ENCODE measurements around the gene SLC43A3.
"Not testable (repeated sequence)": the region's sequence is repeated elsewhere in the genome, so short reads cannot be mapped to it uniquely, and the experiment has no call there.

Gene SLC43A3

GRCh38 chr11:57459164-57460021 is 32.5 kb upstream of the SLC43A3 start:
- DNase-seq (ENCODE audit: low spot score), result no peak

GRCh38 chr11:57458410-57459163 is 31.7 kb upstream of the SLC43A3 start:
- peak; percentile 74 for DNase-seq (ENCODE audit: low spot score)

- DNase-seq (ENCODE audit: low spot score), result no peak
These were observed 31.1 kb upstream of the SLC43A3 start for GRCh38 chr11:57458060-57458409.

GRCh38 chr11:57457643-57458023 is 30.7 kb upstream of the SLC43A3 start:
- no peak for DNase-seq (ENCODE audit: low spot score)

GRCh38 chr11:57456960-57457642 is 30.2 kb upstream of the SLC43A3 start:
- peak; percentile 93 for DNase-seq (ENCODE audit: low spot score)

GRCh38 chr11:57453543-57454177 is 26.7 kb upstream of the SLC43A3 start:
- DNase-seq (ENCODE audit: low spot score), result no peak

GRCh38 chr11:57446055-57446454 is 19.1 kb upstream of the SLC43A3 start:
- no peak for DNase-seq (ENCODE audit: low spot score)

GRCh38 chr11:57445122-57445394 is 18.1 kb upstream of the SLC43A3 start:
- DNase-seq (ENCODE audit: low spot score), result not testable (repeated sequence)

- no peak for DNase-seq (ENCODE audit: low spot score)
These were observed 17.6 kb upstream of the SLC43A3 start for GRCh38 chr11:57444362-57445121.

GRCh38 chr11:57440744-57441414 is 14.0 kb upstream of the SLC43A3 start:
- no peak for DNase-seq (ENCODE audit: low spot score)

- DNase-seq (ENCODE audit: low spot score), result no peak
These were observed 12.9 kb upstream of the SLC43A3 start for GRCh38 chr11:57439786-57440185.

GRCh38 chr11:57438345-57439285 is 11.7 kb upstream of the SLC43A3 start:
- DNase-seq (ENCODE audit: low spot score), result no peak

GRCh38 chr11:57436031-57436430 is 9.1 kb upstream of the SLC43A3 start:
- no peak for DNase-seq (ENCODE audit: low spot score)

- DNase-seq (ENCODE audit: low spot score), result peak; percentile 90
These were observed 8.0 kb upstream of the SLC43A3 start for GRCh38 chr11:57434640-57435546.

- no peak for DNase-seq (ENCODE audit: low spot score)
These were observed 5.8 kb upstream of the SLC43A3 start for GRCh38 chr11:57432714-57433163.

- no peak for DNase-seq (ENCODE audit: low spot score)
These were observed 5.2 kb upstream of the SLC43A3 start for GRCh38 chr11:57432149-57432561.

GRCh38 chr11:57430952-57431351 is 4.0 kb upstream of the SLC43A3 start:
- no peak for DNase-seq (ENCODE audit: low spot score)

GRCh38 chr11:57429946-57430345 is 3.0 kb upstream of the SLC43A3 start:
- no peak for DNase-seq (ENCODE audit: low spot score)

- DNase-seq (ENCODE audit: low spot score), result no peak
These were observed 1.7 kb upstream of the SLC43A3 start for GRCh38 chr11:57428643-57429042.
